ENCODE data around the gene C4BPB. TPM values are rescaled to one million over a fixed set of nuclear protein-coding genes. Genes with fewer than 3 reads are reported as not detected.

Gene C4BPB
- polyA plus RNA-seq, 1 donor (not counting 4 experiments of a cell fraction or from before 2014, with no cell fraction given), result not detected

- H3K36me3 ChIP-seq (ENCODE audit: control insufficient read depth in 2 of 2, extremely low read depth in 1 of 2, insufficient read depth in 2 of 2, low read length in 2 of 2), result peaks cover 26 to 42% of the 10 kb centered on the region in 2 experiments
- H3K9me3 ChIP-seq (ENCODE audit: control insufficient read depth, low read depth, low read length), result no peaks in the 10 kb centered on the region
- dilution Hi-C loops (cut with MboI; ENCODE audit: extremely low pct_ligation_motif_present, low sequenced_read_pairs), result no loop called here
- H2AFZ ChIP-seq (ENCODE audit: control insufficient read depth, low read length), result no peak overlapping the region
- no peak overlapping the region for H3K27ac ChIP-seq (ENCODE audit: control insufficient read depth, insufficient read depth, low read length)
- TF ChIP-seq CTCF (optimal IDR thresholded peaks at IDR 0.05 in 1 of 3, IDR thresholded peaks at IDR 0.05 in 1 of 3, conservative IDR thresholded peaks at IDR 0.05 in 1 of 3; ENCODE audit: extremely low read depth in 1 of 3, insufficient read depth in 2 of 3, low read length in 3 of 3) (no peak), EZH2 (IDR thresholded peaks at IDR 0.05; ENCODE audit: low read length) (no peak)
- H3K9me1 ChIP-seq (ENCODE audit: control insufficient read depth, extremely low read depth, insufficient read depth, low read length), result no peaks in the 10 kb centered on the region
- H4K20me1 ChIP-seq (ENCODE audit: control insufficient read depth, extremely low read depth, insufficient read depth, low read length), result no peaks in the 10 kb centered on the region
- no peak overlapping the region for H3K4me3 ChIP-seq (ENCODE audit: control insufficient read depth in 2 of 3, extremely low read depth in 1 of 3, insufficient read depth in 2 of 3, low read depth in 1 of 3, low read length in 3 of 3)
- H3K4me1 ChIP-seq (ENCODE audit: control insufficient read depth, extremely low read depth, insufficient read depth, low read length), result no peaks in the 10 kb centered on the region
- no peak overlapping the region for H3K9ac ChIP-seq (ENCODE audit: control insufficient read depth, extremely low read depth, insufficient read depth, low read length)
- DNase-seq (ENCODE audit: low read depth, low spot score) (no peak), FAIRE-seq (no peak)
- no peaks in the 10 kb centered on the region for H3K27me3 ChIP-seq (ENCODE audit: control insufficient read depth, extremely low read depth, insufficient read depth, low read length)
- H3K4me2 ChIP-seq (ENCODE audit: control insufficient read depth, extremely low read depth, insufficient read depth, low read depth, low read length), result no peak overlapping the region
- no peaks in the 10 kb centered on the region for H3K79me2 ChIP-seq (ENCODE audit: control insufficient read depth, insufficient read depth, low read length)
Measured at GRCh38 chr1:207067185-207067584, 21.5 kb upstream of the C4BPB start.

GRCh38 chr1:207067665-207068064 is 21.0 kb upstream of the C4BPB start:
- no peaks in the 10 kb centered on the region for H3K79me2 ChIP-seq (ENCODE audit: control insufficient read depth, insufficient read depth, low read length)
- no peaks in the 10 kb centered on the region for H4K20me1 ChIP-seq (ENCODE audit: control insufficient read depth, extremely low read depth, insufficient read depth, low read length)
- H3K27ac ChIP-seq (ENCODE audit: control insufficient read depth, insufficient read depth, low read length), result no peak overlapping the region
- dilution Hi-C loops (cut with MboI; ENCODE audit: extremely low pct_ligation_motif_present, low sequenced_read_pairs), result no loop called here
- peaks cover 26 to 44% of the 10 kb centered on the region in 2 experiments for H3K36me3 ChIP-seq (ENCODE audit: control insufficient read depth in 2 of 2, extremely low read depth in 1 of 2, insufficient read depth in 2 of 2, low read length in 2 of 2)
- no peak for TF ChIP-seq CTCF (optimal IDR thresholded peaks at IDR 0.05 in 1 of 3, IDR thresholded peaks at IDR 0.05 in 1 of 3, conservative IDR thresholded peaks at IDR 0.05 in 1 of 3; ENCODE audit: extremely low read depth in 1 of 3, insufficient read depth in 2 of 3, low read length in 3 of 3)
- no peak for TF ChIP-seq EZH2 (IDR thresholded peaks at IDR 0.05; ENCODE audit: low read length)
- H3K4me2 ChIP-seq (ENCODE audit: control insufficient read depth, extremely low read depth, insufficient read depth, low read depth, low read length), result no peak overlapping the region
- H2AFZ ChIP-seq (ENCODE audit: control insufficient read depth, low read length), result no peak overlapping the region
- no peak overlapping the region for H3K9ac ChIP-seq (ENCODE audit: control insufficient read depth, extremely low read depth, insufficient read depth, low read length)
- H3K9me1 ChIP-seq (ENCODE audit: control insufficient read depth, extremely low read depth, insufficient read depth, low read length), result no peaks in the 10 kb centered on the region
- no peaks in the 10 kb centered on the region for H3K27me3 ChIP-seq (ENCODE audit: control insufficient read depth, extremely low read depth, insufficient read depth, low read length)
- DNase-seq (ENCODE audit: low read depth, low spot score), result no peak
- H3K4me1 ChIP-seq (ENCODE audit: control insufficient read depth, extremely low read depth, insufficient read depth, low read length), result no peaks in the 10 kb centered on the region
- H3K9me3 ChIP-seq (ENCODE audit: control insufficient read depth, low read depth, low read length), result no peaks in the 10 kb centered on the region
- H3K4me3 ChIP-seq (ENCODE audit: control insufficient read depth in 2 of 3, extremely low read depth in 1 of 3, insufficient read depth in 2 of 3, low read depth in 1 of 3, low read length in 3 of 3), result no peak overlapping the region
- no peak for FAIRE-seq
